Testis (tissue), 3 donors: ENCODE results near the gene ACBD4. TPM values are rescaled to one million over a fixed set of nuclear protein-coding genes. Genes with fewer than 3 reads are reported as not detected.
A peak's percentile ranks its signal among the peaks of the same experiment; 100 is the strongest.

Experiments used
- DNase-seq: peaks from one replicate; pipeline ENCODE4 v3.0.0-alpha.2; 2019
- H3K27ac ChIP-seq, 2 donors: fragments of 200-600 bp; sonication (generic); one replicate each; pipeline ENCODE4 v1.5.1; 2019
- H3K27me3 ChIP-seq: fragments of 200-600 bp; sonication (generic); one replicate; pipeline ENCODE4 v1.5.1; 2019
- H3K36me3 ChIP-seq: fragments of 200-600 bp; sonication (generic); one replicate; pipeline ENCODE4 v1.5.1; 2017; ENCODE audit warnings: low read depth; ENCODE audit errors: missing control alignments
- H3K4me1 ChIP-seq: fragments of 200-600 bp; sonication (generic); one replicate; pipeline ENCODE4 v1.5.1; 2019
- H3K4me3 ChIP-seq, 2 donors: fragments of 200-600 bp; sonication (generic); one replicate each; pipeline ENCODE4 v1.5.1; 2017 to 2019
- H3K9me3 ChIP-seq: fragments of 200-600 bp; sonication (generic); one replicate; pipeline ENCODE4 v1.5.1; 2017
- CTCF ChIP-seq, 3 experiments: fragments of 450-650 bp in 2 of 3; fragments of 200-600 bp in 1 of 3; sonication (generic) in 1 of 3; IDR thresholded peaks; one replicate each; pipeline ENCODE4 v1.5.1; 2016 to 2019; ENCODE audit warnings: antibody characterized with exemption in 3 of 3, mild to moderate bottlenecking in 2 of 3, moderate library complexity in 1 of 3
- POLR2A ChIP-seq: fragments of 450-650 bp; IDR thresholded peaks from one replicate; pipeline ENCODE4 v1.6.1; 2017; ENCODE audit warnings: antibody characterized with exemption, mild to moderate bottlenecking, moderate library complexity
- WGBS, 2 donors: methylation state at CpG; one replicate each; pipeline ENCODE4 v1.1.5; 2018; 5-methylcytosine and 5-hydroxymethylcytosine counted together
- intact Hi-C: fragments of 100-400 bp; cut with DNase I; formaldehyde crosslinking; loops from one replicate; pipeline ENCODE4 v1.15.1; 2023; ENCODE audit warnings: low total_unique reads
- polyA plus RNA-seq: library from polyadenylated mRNA; stranded (reverse); fragments of 350-450 nt; fragmentation: Illumina TruSeq; extraction: RNeasy Lipid Tissue Mini Kit (QIAGEN cat#74804); gene quantifications from one replicate; pipeline ENCODE4 v1.2.3, GENCODE V29; 2014; ENCODE audit warnings: low read depth, low replicate concordance; ENCODE audit not compliant: insufficient read depth
- total RNA-seq, 2 donors: library from RNA; depleted of rRNA; stranded (reverse); fragments of >200 nt; gene quantifications; one replicate each; pipeline ENCODE4 v1.2.3, GENCODE V29; 2016

Gene ACBD4
- total and polyA plus RNA-seq, 3 donors from 2014 or later, result 7.5 to 9.1 (median 8.3) TPM

- DNase-seq, result no peak
- whole genome bisulfite sequencing, 2 donors, result 51 to 71% methylated on average over 9 to 13 of the region's 13 CpGs
- Histone ChIP-seq H3K9me3 (no peaks in the 10 kb centered on the region), H3K27ac (peak overlapping the region; percentile 62 to 98), H3K27me3 (no peaks in the 10 kb centered on the region), H3K4me3 (no peak overlapping the region), H3K36me3 (no peaks in the 10 kb centered on the region), H3K4me1 (peaks cover 48% of the 10 kb centered on the region)
- TF ChIP-seq CTCF (IDR thresholded peaks at IDR 0.05) (no peak), POLR2A (no peak)
- intact Hi-C loops, result loop anchor here (10.0 kb wide), 1 partner anchor 355 kb away; no protein-coding TSS in a partner anchor
Measured at GRCh38 chr17:45129940-45130680, 5.4 kb upstream of the ACBD4 start.

- Histone ChIP-seq H3K4me1 (peaks cover 48% of the 10 kb centered on the region), H3K27ac (peak overlapping the region; percentile 71 to 98), H3K4me3 (peak overlapping the region; percentile 82 to 97), H3K36me3 (no peaks in the 10 kb centered on the region), H3K9me3 (no peaks in the 10 kb centered on the region), H3K27me3 (no peaks in the 10 kb centered on the region)
- 61 to 72% methylated on average over 13 to 17 of the region's 17 CpGs for WGBS, 2 donors
- intact Hi-C loops, result no loop called here
- DNase-seq, result no peak
- TF ChIP-seq CTCF (IDR thresholded peaks at IDR 0.05) (no peak), POLR2A (no peak)
Measured at GRCh38 chr17:45130681-45131615, 4.5 kb upstream of the ACBD4 start.

- H3K27me3 ChIP-seq, result no peaks in the 10 kb centered on the region
- intact Hi-C loops, result no loop called here
- TF ChIP-seq CTCF (IDR thresholded peaks at IDR 0.05) (peak; percentile 85 to 98 (median 85)), POLR2A (no peak)
- H3K36me3 ChIP-seq, result no peaks in the 10 kb centered on the region
- no peaks in the 10 kb centered on the region for H3K9me3 ChIP-seq
- peak overlapping the region; percentile 71 to 98 for H3K27ac ChIP-seq
- DNase-seq, result peak; percentile 63
- 3 to 5% methylated on average over 6 to 39 of the region's 46 CpGs for WGBS, 2 donors
- peaks cover 55% of the 10 kb centered on the region for H3K4me1 ChIP-seq
- peak overlapping the region; percentile 82 to 97 for H3K4me3 ChIP-seq
Measured at GRCh38 chr17:45131616-45132319, 3.7 kb upstream of the ACBD4 start.

- WGBS, 2 donors, result 2% methylated on average over 29 of the region's 36 CpGs; no CpG with 5 or more reads in 1 of the 2 donors
- no peak for DNase-seq
- H3K4me3 ChIP-seq, result peak within 1 kb of the TSS; percentile 82 to 97
- H3K27ac ChIP-seq, result peak within 1 kb of the TSS; percentile 92 to 98
- intact Hi-C loops, result no loop called here
- H3K4me1 ChIP-seq, result peaks cover 50% of the 10 kb centered on the region
- TF ChIP-seq CTCF (IDR thresholded peaks at IDR 0.05) (no peak), POLR2A (no peak)
- H3K27me3 ChIP-seq, result no peaks in the 10 kb centered on the region
- no peaks in the 10 kb centered on the region for H3K9me3 ChIP-seq
- no peaks in the 10 kb centered on the region for H3K36me3 ChIP-seq
Measured at GRCh38 chr17:45132320-45132571, 3.2 kb upstream of the ACBD4 start, which contains the start of gene PLCD3. PLCD3 (minus strand) TSS chr17:45132515; CDS start chr17:45132410, 105 bp downstream.
